B cell (primary cell): ENCODE data around the gene COQ10B. TPM values are rescaled to one million over a fixed set of nuclear protein-coding genes. Genes with fewer than 3 reads are reported as not detected.

Experiments used
- ATAC-seq: fragments of 200-7000 bp; cut with Tn5 transposase; one replicate; pipeline ENCODE4 v1.10.0; 2021; ENCODE audit warnings: low read depth, mild to moderate bottlenecking, moderate number of reproducible peaks, moderate library complexity
- CTCF ChIA-PET: fragments of 350-600 bp; sonication (Branson Sonifier 250); formaldehyde crosslinking; loops from one replicate; lab custom pipeline; 2021; ENCODE audit warnings: antibody characterized with exemption, inconsistent platforms; lab: Charles Lee
- POLR2A ChIA-PET: fragments of 350-600 bp; sonication (Branson Sonifier 250); formaldehyde crosslinking; loops from one replicate; lab custom pipeline; 2021; ENCODE audit warnings: antibody characterized with exemption; lab: Charles Lee
- DNase-seq: peaks from one replicate; pipeline ENCODE4 v3.0.0; 2013
- H2AFZ ChIP-seq: 2 replicates; pipeline ENCODE4 v1.6.1; 2012; ENCODE audit warnings: mild to moderate bottlenecking, low read depth, low read length; ENCODE audit not compliant: insufficient read depth, poor library complexity, severe bottlenecking
- H3K27ac ChIP-seq, 2 donors: 1 replicate in 1 of 2; 2 replicates in 1 of 2; pipeline ENCODE4 v1.5.1; 2012 to 2013; ENCODE audit warnings: low read length in 2 of 2, mild to moderate bottlenecking in 2 of 2, moderate library complexity in 1 of 2
- H3K27me3 ChIP-seq, 4 experiments: fragments of 200-600 bp in 1 of 4; sonication (generic) in 1 of 4; replicated peaks in 1 of 4; 1 replicate in 2 of 4; 2 replicates in 2 of 4; pipeline versions ENCODE4 v1.6.1 to v1.7.0; 2013 to 2016; ENCODE audit warnings: low read length in 3 of 4, mild to moderate bottlenecking in 2 of 4, mixed read lengths in 1 of 4, moderate library complexity in 1 of 4; ENCODE audit not compliant: insufficient read depth in 4 of 4, control insufficient read depth in 3 of 4; ENCODE audit errors: control extremely low read depth in 1 of 4
- H3K36me3 ChIP-seq, 2 experiments: replicated peaks in 1 of 2; 1 replicate in 1 of 2; 2 replicates in 1 of 2; pipeline versions ENCODE4 v1.6.1 to v1.7.1; 2013; ENCODE audit warnings: low read length in 1 of 2; ENCODE audit not compliant: insufficient read depth in 2 of 2, control insufficient read depth in 1 of 2; ENCODE audit errors: control extremely low read depth in 1 of 2, extremely low read depth in 1 of 2
- H3K4me1 ChIP-seq, 2 donors: fragments of 200-600 bp in 1 of 2; sonication (generic) in 1 of 2; 1 replicate in 1 of 2; 2 replicates in 1 of 2; pipeline versions ENCODE4 v1.5.1 to v1.6.1; 2013 to 2017; ENCODE audit warnings: low read length in 2 of 2; ENCODE audit not compliant: control insufficient read depth in 2 of 2, insufficient read depth in 2 of 2
- H3K4me2 ChIP-seq: replicated peaks from 2 replicates; pipeline ENCODE3; 2012; ENCODE audit warnings: mild to moderate bottlenecking, low read depth, low read length; ENCODE audit not compliant: poor library complexity, severe bottlenecking
- H3K4me3 ChIP-seq, 5 experiments: fragments of 200-600 bp in 1 of 5; sonication (generic) in 1 of 5; 1 replicate in 3 of 5; 2 replicates in 2 of 5; pipeline versions ENCODE4 v1.5.1 to v1.7.0; 2011 to 2016; ENCODE audit warnings: low read length in 4 of 5, mild to moderate bottlenecking in 4 of 5, low read depth in 2 of 5, control low read depth in 1 of 5, moderate library complexity in 1 of 5; ENCODE audit not compliant: insufficient read depth in 1 of 5; ENCODE audit errors: control extremely low read depth in 1 of 5, extremely low read depth in 1 of 5
- H3K79me2 ChIP-seq: fragments of 200-600 bp; sonication (generic); one replicate; pipeline ENCODE4 v1.6.0; 2016; ENCODE audit warnings: low read length; ENCODE audit not compliant: control insufficient read depth, insufficient read depth
- H3K9ac ChIP-seq: fragments of 200-600 bp; sonication (generic); 2 replicates; pipeline ENCODE4 v1.6.1; 2017; ENCODE audit warnings: mild to moderate bottlenecking, low read length, moderate library complexity
- H3K9me3 ChIP-seq, 3 donors: one replicate each; pipeline versions ENCODE4 v1.6.1 to v1.7.1; 2013; ENCODE audit warnings: low read length in 2 of 3; ENCODE audit not compliant: control insufficient read depth in 2 of 3, insufficient read depth in 1 of 3; ENCODE audit errors: control extremely low read depth in 1 of 3
- H4K20me1 ChIP-seq: 2 replicates; pipeline ENCODE4 v1.6.0; 2012; ENCODE audit warnings: mild to moderate bottlenecking, low read length; ENCODE audit not compliant: insufficient read depth, control insufficient read depth, poor library complexity, severe bottlenecking
- H3K27ac Mint-ChIP-seq: one replicate; pipeline ENCODE4 v1.8.0; 2021; ENCODE audit warnings: mixed read lengths
- H3K27me3 Mint-ChIP-seq: one replicate; pipeline ENCODE4 v1.8.0; 2021; ENCODE audit warnings: mixed read lengths
- H3K4me1 Mint-ChIP-seq: one replicate; pipeline ENCODE4 v1.8.0; 2021; ENCODE audit warnings: mixed read lengths
- H3K4me3 Mint-ChIP-seq: one replicate; pipeline ENCODE4 v1.8.0; 2021; ENCODE audit warnings: mixed read lengths
- H3K9me3 Mint-ChIP-seq: one replicate; pipeline ENCODE4 v1.8.0; 2022; ENCODE audit warnings: mixed read lengths; ENCODE audit not compliant: insufficient read depth
- EZH2 ChIP-seq: IDR thresholded peaks from 2 replicates; pipeline ENCODE4 v1.6.1; 2012; ENCODE audit warnings: borderline replicate concordance, low read depth, mild to moderate bottlenecking, moderate library complexity, low read length; ENCODE audit not compliant: insufficient read depth, poor library complexity, severe bottlenecking
- WGBS: methylation state at CpG from one replicate; pipeline ENCODE4 v1.1.5; 2013; ENCODE audit warnings: missing lambda C conversion rate; ENCODE audit not compliant: insufficient coverage; 5-methylcytosine and 5-hydroxymethylcytosine counted together
- intact Hi-C: fragments of 100-400 bp; cut with micrococcal nuclease; formaldehyde crosslinking; loops from one replicate; pipeline ENCODE4 v1.10.0; 2022
- polyA plus RNA-seq: library from polyadenylated mRNA; depleted of rRNA; stranded (reverse); fragments of >200 nt; gene quantifications from 2 replicates; pipeline ENCODE4 v1.2.3, GENCODE V29; 2012
- total RNA-seq, 2 donors: library from RNA; stranded (reverse); fragments of 120-200 nt in 1 of 2; gene quantifications; 1 replicate in 1 of 2; 2 replicates in 1 of 2; pipeline versions ENCODE4 v1.2.3 to v1.2.4, GENCODE V29; 2013 to 2022
- TF ChIP-seq, protein P1 (sequence below): fragments of 200-600 bp; IDR thresholded peaks from one replicate; pipeline ENCODE4 v1.8.0; 2022; ENCODE audit warnings: antibody characterized with exemption, mild to moderate bottlenecking

Gene COQ10B
- total and polyA plus RNA-seq, 2 donors (not counting 1 experiment from before 2014, with no cell fraction given) = 5.8 to 29.1 TPM

DNA sequence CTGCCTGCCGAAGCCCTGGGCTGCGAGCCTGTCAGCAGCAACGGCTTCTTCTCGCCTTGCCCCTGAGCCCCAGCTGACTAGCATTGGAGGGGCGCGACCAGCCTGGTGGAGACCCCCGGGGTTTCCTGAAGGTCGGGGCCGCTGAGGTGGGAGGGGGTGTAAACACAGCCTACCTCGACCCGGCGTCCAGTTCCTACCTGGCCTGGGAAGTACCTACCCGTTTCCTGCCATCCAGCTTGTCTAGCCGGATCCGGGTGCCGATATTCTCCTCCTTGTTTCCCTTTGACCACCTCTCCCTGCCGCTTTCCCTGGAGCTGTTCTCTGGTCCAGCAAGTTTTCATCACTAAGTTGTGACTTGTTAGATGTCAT, 63.0 kb downstream of the COQ10B start:
- Histone ChIP-seq H4K20me1 (no peaks in the 10 kb centered on the region), H2AFZ (peak overlapping the region; percentile 89), H3K27me3 (no peaks in the 10 kb centered on the region), H3K36me3 (peaks cover 2% of the 10 kb centered on the region in 2 experiments), H3K9me3 (peaks cover 0 to 9% (median 0%) of the 10 kb centered on the region in 3 donors), H3K4me1 (peaks cover 10 to 17% of the 10 kb centered on the region in 2 donors), H3K4me2 (peak overlapping the region; percentile 80), H3K4me3 (peak overlapping the region; percentile 74 to 90 (median 84)), H3K9ac (peak overlapping the region; percentile 90), H3K27ac (peak overlapping the region; percentile 92 to 96), H3K79me2 (peaks cover 97% of the 10 kb centered on the region)
- H3K4me1 Mint-ChIP-seq = peaks cover 44% of the 10 kb centered on the region
- peaks cover 4% of the 10 kb centered on the region for H3K9me3 Mint-ChIP-seq
- peak overlapping the region; percentile 91 for H3K27ac Mint-ChIP-seq
- no peaks in the 10 kb centered on the region for H3K27me3 Mint-ChIP-seq
- POLR2A ChIA-PET = interaction anchor here (0.6 to 3.3 kb wide), 5 partner anchors 12 to 81 kb away, joined by 3 to 62 read pairs (median 5); partner anchors contain the start of genes COQ10B, HSPD1, HSPE1 and SF3B1
- TF ChIP-seq, protein P1, sequence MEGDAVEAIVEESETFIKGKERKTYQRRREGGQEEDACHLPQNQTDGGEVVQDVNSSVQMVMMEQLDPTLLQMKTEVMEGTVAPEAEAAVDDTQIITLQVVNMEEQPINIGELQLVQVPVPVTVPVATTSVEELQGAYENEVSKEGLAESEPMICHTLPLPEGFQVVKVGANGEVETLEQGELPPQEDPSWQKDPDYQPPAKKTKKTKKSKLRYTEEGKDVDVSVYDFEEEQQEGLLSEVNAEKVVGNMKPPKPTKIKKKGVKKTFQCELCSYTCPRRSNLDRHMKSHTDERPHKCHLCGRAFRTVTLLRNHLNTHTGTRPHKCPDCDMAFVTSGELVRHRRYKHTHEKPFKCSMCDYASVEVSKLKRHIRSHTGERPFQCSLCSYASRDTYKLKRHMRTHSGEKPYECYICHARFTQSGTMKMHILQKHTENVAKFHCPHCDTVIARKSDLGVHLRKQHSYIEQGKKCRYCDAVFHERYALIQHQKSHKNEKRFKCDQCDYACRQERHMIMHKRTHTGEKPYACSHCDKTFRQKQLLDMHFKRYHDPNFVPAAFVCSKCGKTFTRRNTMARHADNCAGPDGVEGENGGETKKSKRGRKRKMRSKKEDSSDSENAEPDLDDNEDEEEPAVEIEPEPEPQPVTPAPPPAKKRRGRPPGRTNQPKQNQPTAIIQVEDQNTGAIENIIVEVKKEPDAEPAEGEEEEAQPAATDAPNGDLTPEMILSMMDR = no peak
- no peak for TF ChIP-seq EZH2
- WGBS = 0% methylated on average over 17 of the region's 17 CpGs
- peak overlapping the region; percentile 97 for H3K4me3 Mint-ChIP-seq
- CTCF ChIA-PET = interaction anchor here (0.9 to 1.4 kb wide), 3 partner anchors 14 to 263 kb away, joined by 4 to 5 read pairs (median 4); partner anchors contain the start of gene SF3B1
- ATAC-seq (no peak), DNase-seq (no peak)
- intact Hi-C loops = loop anchor here (1.0 to 10.0 kb wide), 3 partner anchors 63 to 1342 kb away; partner anchors contain the start of genes COQ10B and STK17B

DNA sequence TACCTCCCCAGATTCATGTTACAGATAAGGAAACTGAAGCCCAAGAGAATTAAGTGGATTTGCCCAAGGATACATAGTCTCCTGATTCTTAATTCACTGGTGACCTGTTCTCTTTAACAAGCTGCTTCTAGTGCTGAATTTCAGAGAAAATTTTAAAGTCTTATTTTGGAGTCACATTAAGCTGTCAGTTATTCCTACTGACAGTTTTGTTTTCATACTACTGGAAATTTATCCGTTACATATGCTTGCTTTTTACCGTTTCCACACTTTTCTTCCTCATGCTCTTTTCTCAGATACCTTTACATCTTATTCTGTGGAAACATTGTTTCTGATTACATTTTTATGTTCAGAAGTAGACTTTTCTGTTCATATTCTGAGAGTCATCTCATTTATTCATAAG, 63.8 kb downstream of the COQ10B start:
- TF ChIP-seq, protein P1 = no peak
- TF ChIP-seq EZH2 = no peak
- DNase-seq (no peak), ATAC-seq (no peak)
- peak overlapping the region; percentile 90 for H3K9ac ChIP-seq
- H3K27me3 Mint-ChIP-seq = no peaks in the 10 kb centered on the region
- H3K4me1 ChIP-seq = peaks cover 10 to 17% of the 10 kb centered on the region in 2 donors
- CTCF ChIA-PET = interaction anchor here (1.4 kb wide), 1 partner anchor 15 kb away, joined by 5 read pairs; no protein-coding TSS in a partner anchor
- POLR2A ChIA-PET = interaction anchor here (0.6 to 3.3 kb wide), 2 partner anchors 13 to 17 kb away, joined by 5 to 62 read pairs; partner anchors contain the start of genes HSPD1 and HSPE1
- peaks cover 47% of the 10 kb centered on the region for H3K4me1 Mint-ChIP-seq
- intact Hi-C loops = loop anchor here (2.0 to 10.0 kb wide), 2 partner anchors 190 to 1342 kb away; partner anchors contain the start of gene STK17B
- peak overlapping the region; percentile 91 for H3K27ac Mint-ChIP-seq
- peaks cover 0 to 9% (median 0%) of the 10 kb centered on the region in 3 donors for H3K9me3 ChIP-seq
- peak overlapping the region; percentile 97 for H3K4me3 Mint-ChIP-seq
- H4K20me1 ChIP-seq = no peaks in the 10 kb centered on the region
- no CpG with 5 or more reads among the region's 2 CpGs for WGBS
- peaks cover 7% of the 10 kb centered on the region for H3K9me3 Mint-ChIP-seq
- H3K27ac ChIP-seq = peak overlapping the region in 1 of 2 donors; percentile 92
- no peaks in the 10 kb centered on the region for H3K27me3 ChIP-seq
- H3K4me3 ChIP-seq = peak overlapping the region in 2 of 5 experiments; percentile 85 to 90
- H2AFZ ChIP-seq = peak overlapping the region; percentile 89
- H3K79me2 ChIP-seq = peaks cover 97% of the 10 kb centered on the region
- H3K36me3 ChIP-seq = peaks cover 2% of the 10 kb centered on the region in 2 experiments
- H3K4me2 ChIP-seq = peak overlapping the region; percentile 80
